ENCODE results near the gene TMEM163.

The TMEM163 gene

GRCh38 chr2:134420259-134420658 is 298.5 kb downstream of the TMEM163 start:
- TF ChIP-seq EZH2 (IDR thresholded peaks at IDR 0.05; ENCODE audit: borderline replicate concordance, low read length) = no peak
- TF ChIP-seq, protein P1, sequence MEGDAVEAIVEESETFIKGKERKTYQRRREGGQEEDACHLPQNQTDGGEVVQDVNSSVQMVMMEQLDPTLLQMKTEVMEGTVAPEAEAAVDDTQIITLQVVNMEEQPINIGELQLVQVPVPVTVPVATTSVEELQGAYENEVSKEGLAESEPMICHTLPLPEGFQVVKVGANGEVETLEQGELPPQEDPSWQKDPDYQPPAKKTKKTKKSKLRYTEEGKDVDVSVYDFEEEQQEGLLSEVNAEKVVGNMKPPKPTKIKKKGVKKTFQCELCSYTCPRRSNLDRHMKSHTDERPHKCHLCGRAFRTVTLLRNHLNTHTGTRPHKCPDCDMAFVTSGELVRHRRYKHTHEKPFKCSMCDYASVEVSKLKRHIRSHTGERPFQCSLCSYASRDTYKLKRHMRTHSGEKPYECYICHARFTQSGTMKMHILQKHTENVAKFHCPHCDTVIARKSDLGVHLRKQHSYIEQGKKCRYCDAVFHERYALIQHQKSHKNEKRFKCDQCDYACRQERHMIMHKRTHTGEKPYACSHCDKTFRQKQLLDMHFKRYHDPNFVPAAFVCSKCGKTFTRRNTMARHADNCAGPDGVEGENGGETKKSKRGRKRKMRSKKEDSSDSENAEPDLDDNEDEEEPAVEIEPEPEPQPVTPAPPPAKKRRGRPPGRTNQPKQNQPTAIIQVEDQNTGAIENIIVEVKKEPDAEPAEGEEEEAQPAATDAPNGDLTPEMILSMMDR (IDR thresholded peaks at IDR 0.05; ENCODE audit: low read length) = no peak
- peaks cover 83% of the 10 kb centered on the region for H3K36me3 ChIP-seq (ENCODE audit: insufficient read depth, low read length)
- H3K4me1 ChIP-seq (ENCODE audit: insufficient read depth, low read length, severe bottlenecking) = no peaks in the 10 kb centered on the region

GRCh38 chr2:134417968-134418582 is 300.7 kb downstream of the TMEM163 start:
- Histone ChIP-seq H3K36me3 (ENCODE audit: insufficient read depth, low read length) (peaks cover 82% of the 10 kb centered on the region), H3K4me2 (ENCODE audit: low read length) (no peak overlapping the region), H2AFZ (ENCODE audit: low read length) (no peak overlapping the region), H3F3A (ENCODE audit: insufficient read depth, low read length) (no peaks in the 10 kb centered on the region), H4K20me1 (ENCODE audit: insufficient read depth, low read length) (no peaks in the 10 kb centered on the region), H3K79me2 (ENCODE audit: insufficient read depth, low read length) (no peaks in the 10 kb centered on the region), H3K9ac (ENCODE audit: low read length) (no peak overlapping the region), H3K4me1 (ENCODE audit: insufficient read depth, low read length, severe bottlenecking) (no peaks in the 10 kb centered on the region), H3K9me2 (ENCODE audit: low read depth, low read length) (no peaks in the 10 kb centered on the region), H3K27ac (ENCODE audit: low read depth, low read length, poor library complexity, severe bottlenecking) (no peak overlapping the region), H3K9me3 (ENCODE audit: low read length) (no peaks in the 10 kb centered on the region), H3K4me3 (ENCODE audit: low read depth, low read length, poor library complexity, severe bottlenecking) (no peak overlapping the region), H3K27me3 (ENCODE audit: insufficient read depth, low read length) (no peaks in the 10 kb centered on the region)
- no peak for TF ChIP-seq EZH2 (IDR thresholded peaks at IDR 0.05; ENCODE audit: borderline replicate concordance, low read length)
- TF ChIP-seq, protein P1 (IDR thresholded peaks at IDR 0.05; ENCODE audit: low read length) = no peak

More at GRCh38 chr2:134420259-134420658, 298.5 kb downstream of the TMEM163 start:
- no peak overlapping the region for H3K4me2 ChIP-seq (ENCODE audit: low read length)
- H3F3A ChIP-seq (ENCODE audit: insufficient read depth, low read length) = no peaks in the 10 kb centered on the region
- no peaks in the 10 kb centered on the region for H3K9me3 ChIP-seq (ENCODE audit: low read length)
- no peaks in the 10 kb centered on the region for H3K27me3 ChIP-seq (ENCODE audit: insufficient read depth, low read length)
- H3K9ac ChIP-seq (ENCODE audit: low read length) = no peak overlapping the region
- no peak overlapping the region for H2AFZ ChIP-seq (ENCODE audit: low read length)
- H4K20me1 ChIP-seq (ENCODE audit: insufficient read depth, low read length) = no peaks in the 10 kb centered on the region
- H3K79me2 ChIP-seq (ENCODE audit: insufficient read depth, low read length) = no peaks in the 10 kb centered on the region
- no peak overlapping the region for H3K27ac ChIP-seq (ENCODE audit: low read depth, low read length, poor library complexity, severe bottlenecking)
- no peak overlapping the region for H3K4me3 ChIP-seq (ENCODE audit: low read depth, low read length, poor library complexity, severe bottlenecking)
- no peaks in the 10 kb centered on the region for H3K9me2 ChIP-seq (ENCODE audit: low read depth, low read length)

GRCh38 chr2:134416637-134417036 is 302.2 kb downstream of the TMEM163 start:
- no peak overlapping the region for H3K27ac ChIP-seq (ENCODE audit: low read depth, low read length, poor library complexity, severe bottlenecking)
- no peaks in the 10 kb centered on the region for H3F3A ChIP-seq (ENCODE audit: insufficient read depth, low read length)
- no peaks in the 10 kb centered on the region for H3K9me3 ChIP-seq (ENCODE audit: low read length)
- no peak overlapping the region for H3K4me2 ChIP-seq (ENCODE audit: low read length)
- H3K27me3 ChIP-seq (ENCODE audit: insufficient read depth, low read length) = no peaks in the 10 kb centered on the region
- no peaks in the 10 kb centered on the region for H3K9me2 ChIP-seq (ENCODE audit: low read depth, low read length)
- peaks cover 77% of the 10 kb centered on the region for H3K36me3 ChIP-seq (ENCODE audit: insufficient read depth, low read length)
- H3K9ac ChIP-seq (ENCODE audit: low read length) = no peak overlapping the region
- no peak overlapping the region for H2AFZ ChIP-seq (ENCODE audit: low read length)
- H3K4me3 ChIP-seq (ENCODE audit: low read depth, low read length, poor library complexity, severe bottlenecking) = no peak overlapping the region
- no peaks in the 10 kb centered on the region for H4K20me1 ChIP-seq (ENCODE audit: insufficient read depth, low read length)
- TF ChIP-seq EZH2 (IDR thresholded peaks at IDR 0.05; ENCODE audit: borderline replicate concordance, low read length) = no peak
- TF ChIP-seq, protein P1 (IDR thresholded peaks at IDR 0.05; ENCODE audit: low read length) = no peak
- H3K4me1 ChIP-seq (ENCODE audit: insufficient read depth, low read length, severe bottlenecking) = peaks cover 12% of the 10 kb centered on the region
- no peaks in the 10 kb centered on the region for H3K79me2 ChIP-seq (ENCODE audit: insufficient read depth, low read length)

Measured in OCI-LY1 (cell line).